ENCODE results near the gene PPP1R27.

GRCh38 chr17:81852237-81852636 is 17.4 kb upstream of the PPP1R27 start:
- TF ChIP-seq CTCF (IDR thresholded peaks at IDR 0.05; ENCODE audit: low read depth, low read length) (no peak), POLR2A (IDR thresholded peaks at IDR 0.05; ENCODE audit: extremely low read depth, insufficient read length) (no peak), MYC (IDR thresholded peaks at IDR 0.05; ENCODE audit: low read depth, low read length) (no peak)
- TF ChIP-seq, protein P1, sequence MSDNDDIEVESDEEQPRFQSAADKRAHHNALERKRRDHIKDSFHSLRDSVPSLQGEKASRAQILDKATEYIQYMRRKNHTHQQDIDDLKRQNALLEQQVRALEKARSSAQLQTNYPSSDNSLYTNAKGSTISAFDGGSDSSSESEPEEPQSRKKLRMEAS (IDR thresholded peaks at IDR 0.05; ENCODE audit: low read depth, low read length), result no peak
